COLO668 (cell line): ENCODE data around the gene ZNF326.
"Not testable (repeated sequence)": the region's sequence is repeated elsewhere in the genome, so short reads cannot be mapped to it uniquely, and the experiment has no call there.

ENCODE experiments used
- DNase-seq: peaks from one replicate; lab custom pipeline; 2025; ENCODE audit not compliant: unreplicated experiment; lab: John Stamatoyannopoulos, UW

ZNF326 gene

GRCh38 chr1:89965193-89965768 is 29.6 kb upstream of the ZNF326 start:
- no peak for DNase-seq

GRCh38 chr1:89966656-89967055 is 28.3 kb upstream of the ZNF326 start:
- no peak for DNase-seq

- DNase-seq, result no peak
Measured at GRCh38 chr1:89971600-89971999, 23.3 kb upstream of the ZNF326 start.

GRCh38 chr1:89972024-89972423 is 22.9 kb upstream of the ZNF326 start:
- DNase-seq, result no peak

GRCh38 chr1:89973471-89974127 is 21.3 kb upstream of the ZNF326 start:
- DNase-seq, result no peak

GRCh38 chr1:89974256-89974655 is 20.7 kb upstream of the ZNF326 start:
- no peak for DNase-seq

- no peak for DNase-seq
Measured at GRCh38 chr1:89974696-89975470, 20.0 kb upstream of the ZNF326 start.

- no peak for DNase-seq
Measured at GRCh38 chr1:89975540-89976125, 19.3 kb upstream of the ZNF326 start.

GRCh38 chr1:89978755-89979154 is 16.2 kb upstream of the ZNF326 start:
- DNase-seq, result no peak

- no peak for DNase-seq
Measured at GRCh38 chr1:89980605-89981004, 14.3 kb upstream of the ZNF326 start.

GRCh38 chr1:89982846-89983245 is 12.1 kb upstream of the ZNF326 start:
- not testable (repeated sequence) for DNase-seq

- DNase-seq, result not testable (repeated sequence)
Measured at GRCh38 chr1:89984564-89985116, 10.3 kb upstream of the ZNF326 start.

- DNase-seq, result no peak
Measured at GRCh38 chr1:89986020-89986419, 8.9 kb upstream of the ZNF326 start.

- DNase-seq, result peak; percentile 62
Measured at GRCh38 chr1:89987159-89987819, 7.6 kb upstream of the ZNF326 start.

GRCh38 chr1:89989099-89989498 is 5.8 kb upstream of the ZNF326 start:
- no peak for DNase-seq

- DNase-seq, result peak; percentile 59
Measured at GRCh38 chr1:89989799-89990198, 5.1 kb upstream of the ZNF326 start.

GRCh38 chr1:89990976-89991831 is 3.7 kb upstream of the ZNF326 start:
- no peak for DNase-seq

- no peak for DNase-seq
Measured at GRCh38 chr1:89993541-89993940, 1.4 kb upstream of the ZNF326 start.

GRCh38 chr1:89994231-89994804 is 592 bp upstream of the ZNF326 start:
- DNase-seq, result no peak
